ENCODE measurements around the gene CXCR6. TPM values are rescaled to one million over a fixed set of nuclear protein-coding genes. Genes with fewer than 3 reads are reported as not detected.

Gene CXCR6
- total and polyA plus RNA-seq, 2 of the 8 experiments (the other 6 are each of a cell fraction or from before 2014, with no cell fraction given), result not detected

DNA sequence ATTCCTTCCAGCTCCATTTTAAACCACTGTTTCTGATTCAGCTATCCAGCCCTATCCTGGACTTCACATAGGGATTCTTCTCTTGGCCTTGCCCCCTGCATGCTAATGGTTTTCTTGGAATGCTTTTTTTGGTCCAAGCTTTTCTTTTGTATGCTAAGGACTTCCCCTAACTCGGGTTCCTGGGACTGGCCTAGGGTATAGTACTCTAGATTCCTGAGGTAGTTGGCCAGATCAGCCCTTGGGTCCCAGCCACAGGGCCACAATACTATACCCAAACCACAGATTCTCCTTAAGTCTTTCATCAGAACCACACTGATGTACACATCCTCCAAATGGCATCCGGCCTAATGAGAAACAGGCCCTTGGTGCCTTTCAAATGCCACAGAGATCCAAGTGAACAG is 49.6 kb downstream of the CXCR6 start:
- H3K4me1 ChIP-seq (replicated peaks in 1 of 4; ENCODE audit: control insufficient read depth in 3 of 4, insufficient read depth in 4 of 4, low read length in 3 of 4), result peaks cover 5 to 19% (median 14%) of the 10 kb centered on the region in 4 experiments
- H2BK120ac ChIP-seq (replicated peaks; ENCODE audit: low read depth, low read length), result no peak overlapping the region
- no peak overlapping the region for H2BK15ac ChIP-seq (ENCODE audit: low read length)
- H4K20me1 ChIP-seq (replicated peaks in 1 of 2; ENCODE audit: control insufficient read depth in 1 of 2, insufficient read depth in 2 of 2, low read length in 2 of 2), result no peaks in the 10 kb centered on the region
- no peak overlapping the region for H3K23ac ChIP-seq (ENCODE audit: insufficient read length)
- no peak overlapping the region for H3K9ac ChIP-seq (replicated peaks in 1 of 4; ENCODE audit: extremely low read depth in 1 of 4, low read depth in 3 of 4, low read length in 3 of 4)
- no peak overlapping the region for H2AFZ ChIP-seq (ENCODE audit: low read length)
- H2BK5ac ChIP-seq (ENCODE audit: low read depth, low read length), result no peak overlapping the region
- no peak overlapping the region for H3K27ac ChIP-seq (ENCODE audit: low read depth, low read length)
- H2AK5ac ChIP-seq (ENCODE audit: low read depth, low read length), result 0 out of 2 replicates have a peak overlapping the region, but pooled peaks have one; percentile 19
- no peak overlapping the region for H2BK12ac ChIP-seq (ENCODE audit: low read depth, low read length)
- H3K23me2 ChIP-seq (ENCODE audit: low read depth, low read length), result peaks cover 2% of the 10 kb centered on the region; the same call in 1 of the 2 replicates
- H4K5ac ChIP-seq (ENCODE audit: insufficient read length, low read depth, low read length), result no peak overlapping the region
- H2BK20ac ChIP-seq (ENCODE audit: low read length), result no peak overlapping the region
- DNase-seq (ENCODE audit: low read depth in 1 of 2, low spot score in 2 of 2) (no peak), FAIRE-seq (no peak)
- WGBS, 2 experiments (ENCODE audit: extremely low coverage in 1 of 2, insufficient coverage in 1 of 2, insufficient read length in 1 of 2, insufficient replicate concordance in 2 of 2, low coverage in 1 of 2, low lambda C conversion rate in 2 of 2, missing lambda C conversion rate in 1 of 2), result 61% methylated on average over 2 of the region's 2 CpGs; no CpG with 5 or more reads in 1 of the 2 experiments
- H3K14ac ChIP-seq (ENCODE audit: insufficient read length), result no peak overlapping the region
- H4K8ac ChIP-seq (ENCODE audit: extremely low read depth, insufficient read depth, low read length), result no peak overlapping the region
- ChIA-PET CTCF (ENCODE audit: partially characterized antibody) (interaction anchor here (0.8 to 1.1 kb wide), 3 partner anchors 39 to 84 kb away, joined by 3 to 6 read pairs (median 5); no protein-coding TSS in a partner anchor), POLR2A (ENCODE audit: partially characterized antibody) (no interaction called here)
- H3K18ac ChIP-seq (ENCODE audit: extremely low read depth, low read length), result no peak overlapping the region
- peaks cover 10% of the 10 kb centered on the region; the same call in 1 of the 2 replicates for H3K79me1 ChIP-seq (ENCODE audit: low read depth, low read length)
- H3K4me2 ChIP-seq (ENCODE audit: insufficient read depth in 1 of 2, low read depth in 2 of 2, low read length in 2 of 2), result peak overlapping the region in 1 of 2 experiments; percentile 42; a peak in 3 of 4 replicates
- peaks cover 0 to 7% (median 4%) of the 10 kb centered on the region in 4 experiments; a peak in 2 of 7 replicates for H3K27me3 ChIP-seq (replicated peaks in 1 of 4; ENCODE audit: control insufficient read depth in 3 of 4, extremely low read depth in 1 of 4, insufficient read depth in 3 of 4, low read length in 3 of 4)
- no peak overlapping the region for H3K4ac ChIP-seq (replicated peaks; ENCODE audit: insufficient read length, low read depth, low read length)
- TF ChIP-seq KDM4A (IDR thresholded peaks at IDR 0.05; ENCODE audit: low read depth, low read length, severe bottlenecking), result no peak
- TF ChIP-seq TAF7 (optimal IDR thresholded peaks at IDR 0.05; ENCODE audit: borderline replicate concordance, low read depth, low read length), result no peak
- no peak for TF ChIP-seq BRCA1 (IDR thresholded peaks at IDR 0.05; ENCODE audit: low read depth, low read length)
- TF ChIP-seq EZH2 (IDR thresholded peaks at IDR 0.05; ENCODE audit: low read depth, low read length, severe bottlenecking), result no peak
- no peak overlapping the region for H4K91ac ChIP-seq (replicated peaks; ENCODE audit: insufficient read length, low read length)
- H3K56ac ChIP-seq (replicated peaks; ENCODE audit: insufficient read length, low read depth, low read length), result no peak overlapping the region
- no peak overlapping the region; a peak in 1 of 8 replicates for H3K4me3 ChIP-seq (ENCODE audit: extremely low read depth in 1 of 4, insufficient read depth in 2 of 4, low read depth in 3 of 4, low read length in 4 of 4)
- no peaks in the 10 kb centered on the region for H3K36me3 ChIP-seq (ENCODE audit: control insufficient read depth in 2 of 4, insufficient read depth in 4 of 4, low read length in 3 of 4)
- no peaks in the 10 kb centered on the region for H3K9me3 ChIP-seq (ENCODE audit: insufficient read depth in 2 of 2, low read depth in 1 of 2, low read length in 1 of 2)
- H3K79me2 ChIP-seq (ENCODE audit: control insufficient read depth in 1 of 2, insufficient read depth in 2 of 2, low read length in 2 of 2), result peaks cover 0 to 55% of the 10 kb centered on the region in 2 experiments; a peak in 2 of 4 replicates
